ENCODE measurements around the gene GPSM1.
"Not testable (repeated sequence)": the region's sequence is repeated elsewhere in the genome, so short reads cannot be mapped to it uniquely, and the experiment has no call there.

DNA sequence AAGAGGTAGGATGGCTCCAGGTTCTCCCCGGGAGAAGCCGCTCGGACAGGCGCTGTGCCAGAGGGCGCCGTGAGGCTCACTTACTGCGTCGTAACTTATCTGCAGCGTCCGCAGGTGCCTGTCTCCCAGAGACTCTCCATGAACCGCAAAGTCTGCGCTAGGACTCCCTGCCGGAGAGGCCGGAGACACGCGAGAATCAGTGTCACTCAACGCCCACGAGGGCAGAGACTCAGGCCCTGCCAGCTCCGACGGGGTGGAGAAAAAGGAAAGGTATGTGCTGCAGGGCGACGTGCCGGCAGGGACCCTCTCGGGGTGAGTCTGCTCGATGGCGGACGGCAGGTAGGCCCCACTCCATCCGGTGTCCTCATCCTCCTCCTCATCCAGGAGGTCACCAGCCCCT lies 79.7 kb downstream of the GPSM1 start:
- TF ChIP-seq CTCF, POLR2A (IDR thresholded peaks at IDR 0.05): not testable (repeated sequence)
